HG02885 (cell line): Measurements from ENCODE around the gene C1orf74.
"Not testable (repeated sequence)": the region's sequence is repeated elsewhere in the genome, so short reads cannot be mapped to it uniquely, and the experiment has no call there.

ENCODE experiments used
- ATAC-seq: cut with Tn5 transposase; IDR thresholded peaks from one replicate; pipeline ENCODE4 v1.9.1; 2021; ENCODE audit warnings: mild to moderate bottlenecking; ENCODE audit not compliant: unreplicated experiment, poor library complexity

Gene C1orf74

GRCh38 chr1:209805875-209806760 is 21.8 kb upstream of the C1orf74 start, which contains the start of gene IRF6:
IRF6 (minus strand) TSS chr1:209806142; CDS start chr1:209801413, 4,729 bp downstream.
- ATAC-seq, result peak; percentile 85

- no peak for ATAC-seq
Measured at GRCh38 chr1:209805341-209805781, 21.0 kb upstream of the C1orf74 start.

- ATAC-seq, result no peak
Measured at GRCh38 chr1:209803568-209803967, 19.2 kb upstream of the C1orf74 start.

GRCh38 chr1:209802780-209803152 is 18.4 kb upstream of the C1orf74 start:
- no peak for ATAC-seq

GRCh38 chr1:209802117-209802779 is 17.9 kb upstream of the C1orf74 start:
- ATAC-seq, result no peak

- no peak for ATAC-seq
Measured at GRCh38 chr1:209800984-209801834, 16.9 kb upstream of the C1orf74 start.

GRCh38 chr1:209797978-209798639 is 13.8 kb upstream of the C1orf74 start:
- ATAC-seq, result no peak

- not testable (repeated sequence) for ATAC-seq
Measured at GRCh38 chr1:209793711-209794110, 9.4 kb upstream of the C1orf74 start.

- no peak for ATAC-seq
Measured at GRCh38 chr1:209791920-209792319, 7.6 kb upstream of the C1orf74 start.

GRCh38 chr1:209790286-209791193 is 6.2 kb upstream of the C1orf74 start:
- no peak for ATAC-seq

GRCh38 chr1:209789245-209789644 is 4.9 kb upstream of the C1orf74 start:
- ATAC-seq, result no peak

- no peak for ATAC-seq
Measured at GRCh38 chr1:209787551-209787950, 3.2 kb upstream of the C1orf74 start.

- no peak for ATAC-seq
Measured at GRCh38 chr1:209786146-209786545, 1.8 kb upstream of the C1orf74 start.

- no peak for ATAC-seq
Measured at GRCh38 chr1:209785592-209785991, 1.2 kb upstream of the C1orf74 start.

- no peak for ATAC-seq
Measured at GRCh38 chr1:209783386-209783785, 973 bp downstream of the C1orf74 start.

GRCh38 chr1:209780268-209780667 is 4.1 kb downstream of the C1orf74 start:
- ATAC-seq, result no peak

- no peak for ATAC-seq
Measured at GRCh38 chr1:209778102-209778501, 6.3 kb downstream of the C1orf74 start.

GRCh38 chr1:209777587-209777986 is 6.8 kb downstream of the C1orf74 start:
- ATAC-seq, result no peak

GRCh38 chr1:209775678-209776077 is 8.7 kb downstream of the C1orf74 start:
- no peak for ATAC-seq
